Stimulated activated CD8-positive, alpha-beta memory T cell treated with anti-CD3 and anti-CD28 coated beads, Interleukin-12 subunit alpha, Interleukin-12 subunit beta, amount 100 ng/mL, for 4 hours (primary cell): ENCODE data around the gene RBM12.
"Not testable (repeated sequence)": the region's sequence is repeated elsewhere in the genome, so short reads cannot be mapped to it uniquely, and the experiment has no call there.

ENCODE experiments used
- DNase-seq: peaks from one replicate; pipeline ENCODE4 v3.0.0-alpha.2; 2020; ENCODE audit warnings: low read depth

The RBM12 gene

GRCh38 chr20:35698298-35699126 lies 33.8 kb upstream of the RBM12 start:
- no peak for DNase-seq

- no peak for DNase-seq
These were observed 33.1 kb upstream of the RBM12 start for GRCh38 chr20:35697696-35698297.

- no peak for DNase-seq
These were observed 31.3 kb upstream of the RBM12 start for GRCh38 chr20:35695978-35696377.

- no peak for DNase-seq
These were observed 30.6 kb upstream of the RBM12 start for GRCh38 chr20:35695245-35695749.

- DNase-seq = no peak
These were observed 25.6 kb upstream of the RBM12 start for GRCh38 chr20:35690265-35690664.

- not testable (repeated sequence) for DNase-seq
These were observed 22.2 kb upstream of the RBM12 start for GRCh38 chr20:35686872-35687271.

- not testable (repeated sequence) for DNase-seq
These were observed 20.7 kb upstream of the RBM12 start for GRCh38 chr20:35685368-35685767.

GRCh38 chr20:35681960-35682359 lies 17.3 kb upstream of the RBM12 start:
- no peak for DNase-seq

- no peak for DNase-seq
These were observed 15.9 kb upstream of the RBM12 start for GRCh38 chr20:35680452-35681183.

- no peak for DNase-seq
These were observed 10.2 kb upstream of the RBM12 start for GRCh38 chr20:35674921-35675320.

GRCh38 chr20:35673884-35674283 lies 9.2 kb upstream of the RBM12 start:
- no peak for DNase-seq

- no peak for DNase-seq
These were observed 5.0 kb upstream of the RBM12 start for GRCh38 chr20:35669681-35670080.

GRCh38 chr20:35669221-35669620 lies 4.5 kb upstream of the RBM12 start:
- no peak for DNase-seq

GRCh38 chr20:35665949-35666288 lies 1.2 kb upstream of the RBM12 start:
- DNase-seq = no peak

GRCh38 chr20:35663516-35664465 lies 909 bp downstream of the RBM12 start:
- peak; percentile 29 for DNase-seq

- DNase-seq = no peak
These were observed 2.1 kb downstream of the RBM12 start for GRCh38 chr20:35662551-35662950.

- DNase-seq = no peak
These were observed 2.8 kb downstream of the RBM12 start for GRCh38 chr20:35661908-35662307.

GRCh38 chr20:35661053-35661452 lies 3.6 kb downstream of the RBM12 start:
- DNase-seq = no peak

GRCh38 chr20:35660122-35660937 lies 4.4 kb downstream of the RBM12 start:
- DNase-seq = no peak

- no peak for DNase-seq
These were observed 7.4 kb downstream of the RBM12 start for GRCh38 chr20:35657271-35657670.

GRCh38 chr20:35654415-35654814 lies 10.3 kb downstream of the RBM12 start:
- DNase-seq = no peak
